T-helper 2 cell treated with Interferon-gamma antibody and Interleukin-4, amounts not matched to agents 5 μg/mL and 100 μg/mL, for 36 hours (primary cell): ENCODE data around the gene APCS.

Experiments
- DNase-seq: peaks from one replicate; pipeline ENCODE4 v3.0.0; 2021; ENCODE audit warnings: low spot score
- H3K27ac Mint-ChIP-seq: one replicate; pipeline ENCODE4 v1.8.0; 2021; ENCODE audit warnings: mild to moderate bottlenecking, mixed read lengths
- H3K27me3 Mint-ChIP-seq: one replicate; pipeline ENCODE4 v1.8.0; 2021; ENCODE audit warnings: low read depth, mixed read lengths
- H3K36me3 Mint-ChIP-seq: one replicate; pipeline ENCODE4 v1.8.0; 2021; ENCODE audit warnings: low read depth, mixed read lengths
- H3K4me1 Mint-ChIP-seq: one replicate; pipeline ENCODE4 v1.8.0; 2021; ENCODE audit warnings: low read depth, mixed read lengths
- H3K4me3 Mint-ChIP-seq: one replicate; pipeline ENCODE4 v1.8.0; 2022; ENCODE audit warnings: mild to moderate bottlenecking, moderate library complexity, mixed read lengths
- H3K9me3 Mint-ChIP-seq: one replicate; pipeline ENCODE4 v1.8.0; 2021; ENCODE audit warnings: mixed read lengths

The APCS gene, protein sequence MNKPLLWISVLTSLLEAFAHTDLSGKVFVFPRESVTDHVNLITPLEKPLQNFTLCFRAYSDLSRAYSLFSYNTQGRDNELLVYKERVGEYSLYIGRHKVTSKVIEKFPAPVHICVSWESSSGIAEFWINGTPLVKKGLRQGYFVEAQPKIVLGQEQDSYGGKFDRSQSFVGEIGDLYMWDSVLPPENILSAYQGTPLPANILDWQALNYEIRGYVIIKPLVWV

DNA sequence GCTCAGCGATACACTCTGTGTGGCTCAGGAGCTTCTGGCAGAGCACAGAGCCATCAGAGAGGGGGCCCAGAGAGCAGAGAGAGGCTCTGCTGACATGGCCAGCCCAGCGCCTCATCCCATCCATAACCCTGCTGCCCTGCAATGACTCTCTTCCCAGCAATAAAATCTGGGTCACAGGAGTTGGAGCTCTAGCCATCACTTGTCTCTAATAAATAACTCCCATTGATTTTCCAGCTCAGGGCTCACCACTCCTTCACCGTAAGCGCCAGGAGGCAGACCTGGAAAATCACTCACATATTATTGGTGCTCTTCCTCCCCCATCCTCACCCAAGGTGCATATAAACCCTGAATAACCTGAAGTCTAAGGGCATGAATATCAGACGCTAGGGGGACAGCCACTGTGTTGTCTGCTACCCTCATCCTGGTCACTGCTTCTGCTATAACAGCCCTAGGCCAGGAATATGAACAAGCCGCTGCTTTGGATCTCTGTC lies at the start of gene APCS:
TSS of gene APCS (plus strand) at position 366 of the 491 bp plus-strand sequence. CDS start at position 462, 96 bp downstream.
- DNase-seq = no peak
- Mint-ChIP-seq H3K4me3 (no peak within 1 kb of the TSS), H3K9me3 (no peaks in the 10 kb centered on the region), H3K36me3 (no peaks in the 10 kb centered on the region), H3K27me3 (no peaks in the 10 kb centered on the region), H3K27ac (no peak within 1 kb of the TSS), H3K4me1 (no peaks in the 10 kb centered on the region)

DNA sequence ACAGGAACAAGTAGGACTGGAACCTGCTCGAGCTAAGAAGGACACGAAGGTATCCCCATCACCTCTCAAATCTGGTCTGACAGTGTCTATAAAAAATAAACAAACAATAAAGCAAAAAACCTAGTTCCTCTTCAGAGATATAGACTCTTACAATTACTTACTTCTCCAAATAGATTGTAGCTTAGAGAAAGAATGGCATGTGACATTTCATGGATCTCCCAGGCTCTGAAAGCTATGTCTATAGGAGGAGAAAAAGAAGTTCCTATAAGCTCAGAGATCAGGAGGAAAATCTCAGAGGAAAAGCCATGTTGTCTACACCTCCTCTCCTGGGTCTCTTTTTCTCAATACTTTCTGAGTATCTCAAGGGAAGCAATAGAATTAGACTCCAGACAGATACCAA lies 39.5 kb upstream of the APCS start:
- no peaks in the 10 kb centered on the region for H3K4me1 Mint-ChIP-seq
- DNase-seq = no peak
- H3K36me3 Mint-ChIP-seq = no peaks in the 10 kb centered on the region
- no peaks in the 10 kb centered on the region for H3K9me3 Mint-ChIP-seq
- no peak overlapping the region for H3K4me3 Mint-ChIP-seq
- no peak overlapping the region for H3K27ac Mint-ChIP-seq
- H3K27me3 Mint-ChIP-seq = no peaks in the 10 kb centered on the region

DNA sequence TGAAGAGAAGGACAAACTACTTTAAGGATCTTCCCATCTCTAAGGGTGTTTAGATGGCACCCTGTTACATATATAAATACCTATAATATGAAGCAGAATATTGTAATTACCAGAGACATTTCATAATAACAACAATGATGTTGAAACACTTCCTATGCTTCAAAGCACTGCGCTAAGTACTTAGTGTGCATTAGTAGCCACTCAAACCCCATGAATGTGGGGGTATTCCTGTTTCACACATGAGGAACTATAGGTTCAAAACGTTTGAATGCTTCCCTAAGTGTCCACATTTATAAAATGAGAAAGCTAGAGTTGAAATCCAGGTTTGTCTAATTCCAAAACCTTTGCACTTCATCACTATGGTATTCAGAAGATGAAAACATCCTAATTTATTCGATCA lies 33.4 kb upstream of the APCS start:
- Mint-ChIP-seq H3K27me3 (no peaks in the 10 kb centered on the region), H3K9me3 (no peaks in the 10 kb centered on the region), H3K4me1 (no peaks in the 10 kb centered on the region), H3K36me3 (no peaks in the 10 kb centered on the region), H3K27ac (no peak overlapping the region), H3K4me3 (no peak overlapping the region)
- no peak for DNase-seq

DNA sequence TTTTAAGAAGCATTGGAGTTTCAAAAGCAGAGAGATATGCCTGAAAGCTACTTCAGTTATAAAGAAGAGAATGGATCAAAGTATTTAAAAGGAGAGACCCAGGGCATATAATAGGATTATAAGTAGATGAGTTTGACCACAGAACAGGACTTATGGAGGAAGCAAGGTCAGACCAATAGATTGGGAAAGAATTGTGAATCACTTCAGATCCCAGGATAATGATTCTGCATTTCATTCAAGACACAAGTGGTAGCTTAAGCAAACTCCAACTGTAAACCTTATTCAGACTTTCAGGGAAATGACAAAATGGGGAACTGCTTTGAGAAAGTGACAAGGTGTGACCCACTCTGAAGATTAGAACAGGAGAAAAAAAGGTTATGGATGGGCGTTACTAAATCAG lies 32.9 kb upstream of the APCS start:
- Mint-ChIP-seq H3K27me3 (no peaks in the 10 kb centered on the region), H3K4me1 (no peaks in the 10 kb centered on the region), H3K36me3 (no peaks in the 10 kb centered on the region), H3K4me3 (no peak overlapping the region), H3K9me3 (no peaks in the 10 kb centered on the region), H3K27ac (no peak overlapping the region)
- DNase-seq = no peak

DNA sequence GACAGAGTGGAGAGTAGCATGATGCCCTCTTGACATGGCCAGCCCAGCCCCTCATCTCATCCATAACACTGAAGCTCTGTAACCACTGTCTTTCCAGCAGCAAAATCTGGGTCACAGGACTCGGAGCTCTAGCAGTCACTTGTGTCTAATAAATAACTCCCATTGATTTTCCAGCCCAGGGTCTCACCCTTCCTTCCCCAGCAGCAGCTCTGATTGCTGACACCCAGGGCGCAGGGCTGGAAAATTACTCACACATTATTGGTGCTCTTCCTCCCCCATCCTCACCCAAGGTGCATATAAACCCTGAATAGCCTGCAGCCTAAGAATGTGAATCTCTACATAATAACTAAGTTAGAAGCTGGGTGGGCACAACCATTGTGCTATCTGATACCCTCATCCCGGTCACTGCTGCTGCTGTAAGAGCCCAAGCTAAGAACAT lies 30.7 kb upstream of the APCS start:
- Mint-ChIP-seq H3K27ac (no peak overlapping the region), H3K27me3 (no peaks in the 10 kb centered on the region), H3K4me3 (no peak overlapping the region), H3K4me1 (no peaks in the 10 kb centered on the region), H3K36me3 (no peaks in the 10 kb centered on the region), H3K9me3 (no peaks in the 10 kb centered on the region)
- DNase-seq = no peak

DNA sequence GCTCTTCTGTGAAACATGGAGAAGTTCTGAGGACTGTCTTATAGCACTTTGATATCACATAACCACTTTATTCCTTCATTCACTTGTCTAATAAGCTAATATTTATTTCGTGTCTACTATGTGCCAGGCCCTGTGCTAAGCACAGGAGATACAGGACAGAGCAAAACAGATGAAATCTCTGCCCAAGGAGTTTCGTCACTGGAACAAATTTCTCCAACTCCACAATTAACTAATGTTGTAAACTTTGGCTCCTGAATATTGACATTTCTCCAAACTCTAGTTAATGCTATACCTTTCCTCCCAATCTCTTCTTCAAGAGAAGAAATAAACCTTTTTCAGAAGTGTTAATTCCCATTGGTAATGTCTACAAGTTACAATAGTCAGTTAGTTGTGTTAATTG lies 27.0 kb upstream of the APCS start:
- no peaks in the 10 kb centered on the region for H3K9me3 Mint-ChIP-seq
- H3K27ac Mint-ChIP-seq = no peak overlapping the region
- H3K27me3 Mint-ChIP-seq = no peaks in the 10 kb centered on the region
- no peak for DNase-seq
- no peak overlapping the region for H3K4me3 Mint-ChIP-seq
- no peaks in the 10 kb centered on the region for H3K36me3 Mint-ChIP-seq
- no peaks in the 10 kb centered on the region for H3K4me1 Mint-ChIP-seq

DNA sequence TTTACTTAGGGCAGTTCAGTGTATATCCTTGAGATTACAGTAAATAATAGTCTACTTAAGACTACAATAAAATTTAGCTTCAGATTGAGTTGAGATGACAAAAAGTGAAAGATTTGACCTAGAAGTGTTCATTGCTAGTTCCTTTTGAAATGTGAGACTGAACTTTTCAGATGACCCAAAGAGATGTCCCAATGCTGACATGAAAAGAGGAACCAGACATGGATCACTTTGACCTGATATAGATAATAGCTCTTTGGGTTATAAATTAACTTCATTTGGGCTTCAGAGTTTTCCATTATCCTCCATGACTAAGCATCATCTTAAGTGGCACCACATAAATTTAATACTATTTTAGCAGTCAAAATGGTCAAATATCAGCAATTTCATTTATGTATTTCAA lies 26.1 kb upstream of the APCS start:
- H3K4me1 Mint-ChIP-seq = no peaks in the 10 kb centered on the region
- H3K9me3 Mint-ChIP-seq = no peaks in the 10 kb centered on the region
- no peak for DNase-seq
- H3K27ac Mint-ChIP-seq = no peak overlapping the region
- no peaks in the 10 kb centered on the region for H3K36me3 Mint-ChIP-seq
- no peak overlapping the region for H3K4me3 Mint-ChIP-seq
- no peaks in the 10 kb centered on the region for H3K27me3 Mint-ChIP-seq

DNA sequence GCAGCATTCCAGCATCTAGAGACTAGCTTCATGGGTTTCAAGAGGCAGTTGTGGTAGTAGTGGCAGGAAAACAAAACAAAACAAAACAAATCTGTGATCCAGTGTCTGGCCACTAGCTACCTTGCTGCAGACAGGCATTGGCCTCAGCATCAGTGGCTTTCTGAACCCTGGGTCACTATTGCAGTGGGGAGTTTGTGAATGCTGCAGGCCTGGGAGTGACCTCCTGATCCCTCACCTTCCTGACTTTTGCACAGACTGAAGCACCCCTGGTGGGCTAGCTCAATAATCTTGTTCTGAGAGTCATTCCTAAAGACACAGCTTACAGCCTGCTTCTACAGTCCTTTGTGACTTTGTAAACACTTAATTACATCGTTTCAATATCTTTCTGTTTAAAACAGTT lies 24.9 kb upstream of the APCS start:
- Mint-ChIP-seq H3K36me3 (no peaks in the 10 kb centered on the region), H3K4me1 (no peaks in the 10 kb centered on the region), H3K27ac (no peak overlapping the region), H3K27me3 (no peaks in the 10 kb centered on the region), H3K4me3 (no peak overlapping the region), H3K9me3 (no peaks in the 10 kb centered on the region)
- DNase-seq = no peak

DNA sequence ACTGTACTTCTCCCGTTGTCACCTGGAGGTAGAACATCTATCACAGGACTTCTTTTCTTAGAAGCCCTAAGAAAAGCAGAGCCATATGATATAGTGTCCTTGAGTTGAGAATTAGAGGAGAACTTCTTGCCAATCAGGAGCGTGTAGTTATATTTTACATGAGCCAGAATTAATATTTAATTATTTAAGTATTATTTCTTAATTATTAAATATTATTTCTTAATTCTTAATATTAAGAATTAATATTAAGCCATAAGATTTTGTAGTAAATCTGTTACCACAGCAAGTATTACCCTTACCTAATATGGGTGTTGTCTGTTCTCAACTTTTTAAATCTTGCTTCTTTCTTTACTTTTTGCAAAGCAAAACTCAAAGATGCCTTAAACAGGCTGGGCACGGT lies 10.2 kb upstream of the APCS start:
- Mint-ChIP-seq H3K27ac (no peak overlapping the region), H3K27me3 (no peaks in the 10 kb centered on the region), H3K4me3 (no peak overlapping the region), H3K4me1 (no peaks in the 10 kb centered on the region), H3K36me3 (no peaks in the 10 kb centered on the region), H3K9me3 (no peaks in the 10 kb centered on the region)
- DNase-seq = no peak

DNA sequence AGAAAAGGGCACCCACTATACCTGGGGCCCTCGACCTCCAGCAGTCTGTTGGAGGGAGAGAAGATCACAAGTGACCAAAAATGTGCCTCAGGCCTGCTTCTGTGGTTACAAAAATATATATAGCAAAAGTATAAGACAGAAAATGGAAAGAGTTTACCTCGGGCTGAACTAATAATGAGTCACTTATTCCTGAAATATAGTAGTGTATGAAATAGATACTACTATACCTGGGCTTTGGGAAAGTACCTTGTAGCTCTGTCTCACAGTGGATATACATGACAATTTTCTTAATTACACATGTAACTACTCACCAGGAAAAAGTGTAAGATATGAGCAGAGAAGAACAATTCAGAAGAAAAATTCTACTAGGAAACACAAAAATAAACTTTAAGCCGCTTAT lies 7.3 kb upstream of the APCS start:
- H3K36me3 Mint-ChIP-seq = no peaks in the 10 kb centered on the region
- no peak overlapping the region for H3K27ac Mint-ChIP-seq
- H3K4me1 Mint-ChIP-seq = no peaks in the 10 kb centered on the region
- no peak overlapping the region for H3K4me3 Mint-ChIP-seq
- DNase-seq = no peak
- H3K27me3 Mint-ChIP-seq = no peaks in the 10 kb centered on the region
- no peaks in the 10 kb centered on the region for H3K9me3 Mint-ChIP-seq

DNA sequence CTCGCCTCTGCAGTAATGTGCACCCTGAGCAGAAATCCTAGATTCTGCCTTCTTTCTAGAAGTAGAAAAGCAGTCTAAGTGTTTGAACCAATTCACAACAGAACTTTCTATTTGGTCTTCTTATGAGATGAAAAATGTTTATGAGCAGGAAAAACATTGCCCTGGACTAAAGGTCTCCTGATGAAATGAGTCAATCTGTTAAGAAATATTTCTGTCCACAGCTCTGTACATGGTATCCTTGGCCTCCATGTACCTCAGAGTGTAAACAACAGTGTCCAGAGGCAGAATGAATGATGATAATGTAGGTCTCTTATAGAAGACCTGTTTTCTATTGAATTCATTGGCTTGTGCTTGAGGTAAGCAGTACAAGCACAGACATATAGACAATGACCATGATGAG lies 6.2 kb upstream of the APCS start:
- Mint-ChIP-seq H3K4me1 (no peaks in the 10 kb centered on the region), H3K27me3 (no peaks in the 10 kb centered on the region), H3K27ac (no peak overlapping the region), H3K9me3 (no peaks in the 10 kb centered on the region), H3K4me3 (no peak overlapping the region), H3K36me3 (no peaks in the 10 kb centered on the region)
- no peak for DNase-seq

DNA sequence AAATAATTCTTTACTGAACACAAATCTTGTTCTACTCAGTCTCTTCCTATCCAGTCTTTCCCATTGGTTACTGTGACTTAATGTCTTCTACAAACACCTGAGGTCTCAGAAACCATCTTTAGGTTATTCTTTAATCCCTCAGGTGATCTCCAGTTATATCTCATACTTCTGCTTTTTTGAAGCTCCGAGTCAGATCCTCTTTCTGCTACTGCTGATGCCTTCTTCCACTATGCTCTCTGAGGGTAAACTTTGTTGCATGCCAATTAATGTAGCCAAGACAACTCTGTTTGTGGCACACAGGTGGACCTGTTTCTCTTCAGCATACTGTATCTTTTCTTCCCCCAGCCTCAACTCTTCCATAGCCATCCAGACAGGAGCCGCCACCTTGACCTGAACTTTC lies 3.1 kb upstream of the APCS start:
- no peaks in the 10 kb centered on the region for H3K9me3 Mint-ChIP-seq
- H3K27ac Mint-ChIP-seq = no peak overlapping the region
- no peak overlapping the region for H3K4me3 Mint-ChIP-seq
- H3K27me3 Mint-ChIP-seq = no peaks in the 10 kb centered on the region
- no peaks in the 10 kb centered on the region for H3K4me1 Mint-ChIP-seq
- no peak for DNase-seq
- H3K36me3 Mint-ChIP-seq = no peaks in the 10 kb centered on the region

DNA sequence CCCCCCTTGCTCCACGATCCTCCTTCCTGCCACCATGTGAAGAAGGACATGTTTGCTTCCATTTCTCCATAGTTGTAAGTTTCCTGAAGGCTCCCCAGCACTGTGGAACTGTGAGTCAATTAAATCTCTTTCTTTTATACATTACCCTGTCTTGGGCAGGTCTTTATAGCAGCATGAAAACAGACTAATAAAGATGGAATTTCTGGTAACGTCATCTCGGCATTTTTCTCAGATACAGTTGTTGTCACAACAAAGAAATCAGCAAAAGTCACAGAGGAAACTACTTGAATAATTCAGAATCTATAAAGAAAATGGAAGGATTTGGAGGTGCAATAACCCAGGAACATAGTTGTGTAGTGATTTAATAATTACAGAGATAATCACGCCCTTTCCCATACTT lies 4.4 kb downstream of the APCS start:
- H3K27me3 Mint-ChIP-seq = no peaks in the 10 kb centered on the region
- no peaks in the 10 kb centered on the region for H3K9me3 Mint-ChIP-seq
- H3K27ac Mint-ChIP-seq = no peak overlapping the region
- no peaks in the 10 kb centered on the region for H3K36me3 Mint-ChIP-seq
- H3K4me1 Mint-ChIP-seq = no peaks in the 10 kb centered on the region
- no peak overlapping the region for H3K4me3 Mint-ChIP-seq
- no peak for DNase-seq

DNA sequence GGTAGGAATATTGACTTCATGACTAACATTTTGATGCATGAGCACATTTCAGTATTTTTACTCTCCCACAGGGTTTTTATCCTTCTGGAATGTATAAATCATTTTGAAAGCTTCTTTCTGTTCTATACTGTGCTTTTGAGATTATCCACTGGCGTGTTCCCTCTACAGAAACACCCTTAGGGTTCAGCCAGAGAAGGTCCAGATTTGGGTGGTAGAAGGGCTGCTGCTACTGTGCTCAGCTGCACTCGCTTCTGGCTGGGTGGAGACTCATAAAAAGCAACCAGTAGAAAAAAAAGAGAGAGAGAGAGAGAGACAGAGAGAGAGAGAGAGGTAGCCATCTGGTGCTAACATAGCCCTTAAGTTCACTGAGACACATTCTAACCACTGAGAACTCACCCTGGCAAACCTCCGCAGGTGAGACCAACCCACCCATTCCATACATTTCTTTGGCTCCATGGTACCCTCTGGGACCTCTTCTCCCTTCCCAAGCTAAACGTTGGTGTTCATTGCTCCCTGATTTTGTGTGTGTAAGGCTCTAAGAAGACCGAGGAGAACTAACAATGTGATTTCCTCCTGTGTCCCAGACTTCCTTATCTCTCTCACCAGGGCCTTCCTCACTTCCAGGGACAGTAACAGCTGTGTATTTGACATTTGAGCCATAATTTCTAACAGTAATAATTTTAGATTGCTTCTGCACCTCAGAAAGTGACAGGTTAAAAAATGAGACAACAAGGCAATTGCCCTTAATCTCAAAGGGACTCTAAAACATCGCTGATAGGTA lies 7.2 kb downstream of the APCS start:
- H3K27me3 Mint-ChIP-seq = no peaks in the 10 kb centered on the region
- no peak for DNase-seq
- H3K36me3 Mint-ChIP-seq = no peaks in the 10 kb centered on the region
- H3K27ac Mint-ChIP-seq = no peak overlapping the region
- no peaks in the 10 kb centered on the region for H3K9me3 Mint-ChIP-seq
- H3K4me3 Mint-ChIP-seq = no peak overlapping the region
- H3K4me1 Mint-ChIP-seq = no peaks in the 10 kb centered on the region

DNA sequence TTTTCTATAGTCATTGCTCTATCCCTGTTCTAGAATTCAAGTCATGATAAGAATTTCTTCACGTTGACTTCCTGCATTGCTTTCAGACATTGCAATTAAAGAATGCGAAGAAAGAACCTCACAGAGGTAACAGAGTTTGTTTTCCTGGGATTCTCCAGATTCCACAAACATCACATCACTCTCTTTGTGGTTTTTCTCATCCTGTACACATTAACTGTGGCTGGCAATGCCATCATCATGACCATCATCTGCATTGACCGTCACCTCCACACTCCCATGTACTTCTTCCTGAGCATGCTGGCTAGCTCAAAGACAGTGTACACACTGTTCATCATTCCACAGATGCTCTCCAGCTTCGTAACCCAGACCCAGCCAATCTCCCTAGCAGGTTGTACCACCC lies 10.6 kb downstream of the APCS start:
- Mint-ChIP-seq H3K9me3 (no peaks in the 10 kb centered on the region), H3K27me3 (no peaks in the 10 kb centered on the region), H3K27ac (no peak overlapping the region), H3K4me3 (no peak overlapping the region), H3K4me1 (no peaks in the 10 kb centered on the region), H3K36me3 (no peaks in the 10 kb centered on the region)
- DNase-seq = no peak
